Activated naive CD4-positive, alpha-beta T cell treated with anti-CD3 and anti-CD28 coated beads for 36 hours (primary cell): ENCODE data around the gene SPAG16. TPM values are rescaled to one million over a fixed set of nuclear protein-coding genes. Genes with fewer than 3 reads are reported as not detected.
"Not testable (repeated sequence)": the region's sequence is repeated elsewhere in the genome, so short reads cannot be mapped to it uniquely, and the experiment has no call there.

Experiments
- CTCF ChIA-PET: fragments of 350-600 bp; sonication (Branson Sonifier 250); formaldehyde crosslinking; loops from one replicate; lab custom pipeline; 2021; ENCODE audit warnings: antibody characterized with exemption; lab: Charles Lee
- DNase-seq: peaks from one replicate; pipeline ENCODE4 v3.0.0-alpha.2; 2020
- H3K27ac Mint-ChIP-seq: one replicate; pipeline ENCODE4 v1.8.0; 2021; ENCODE audit warnings: mild to moderate bottlenecking, mixed read lengths
- H3K27me3 Mint-ChIP-seq: one replicate; pipeline ENCODE4 v1.8.0; 2021; ENCODE audit warnings: low read depth, mixed read lengths
- H3K36me3 Mint-ChIP-seq: one replicate; pipeline ENCODE4 v1.8.0; 2021; ENCODE audit warnings: low read depth, mixed read lengths
- H3K4me1 Mint-ChIP-seq: one replicate; pipeline ENCODE4 v1.8.0; 2021; ENCODE audit warnings: low read depth, mixed read lengths
- H3K4me3 Mint-ChIP-seq: one replicate; pipeline ENCODE4 v1.8.0; 2021; ENCODE audit warnings: mild to moderate bottlenecking, moderate library complexity, mixed read lengths
- H3K9me3 Mint-ChIP-seq: one replicate; pipeline ENCODE4 v1.8.0; 2021; ENCODE audit warnings: mixed read lengths
- intact Hi-C: fragments of 100-400 bp; cut with micrococcal nuclease; formaldehyde crosslinking; loops from one replicate; pipeline ENCODE4 v1.15.1; 2023
- total RNA-seq, 2 experiments: library from RNA; stranded (reverse); gene quantifications; one replicate each; pipeline ENCODE4 v1.2.3, GENCODE V29; 2021

The SPAG16 gene
- total RNA-seq, 2 experiments from 2014 or later, result 8.4 to 8.8 TPM

GRCh38 chr2:213640738-213641425 is 356.6 kb downstream of the SPAG16 start:
- CTCF ChIA-PET, result no interaction called here
- Mint-ChIP-seq H3K4me1 (no peaks in the 10 kb centered on the region), H3K27me3 (no peaks in the 10 kb centered on the region), H3K9me3 (peaks cover 3% of the 10 kb centered on the region), H3K36me3 (no peaks in the 10 kb centered on the region), H3K4me3 (no peak overlapping the region), H3K27ac (no peak overlapping the region)
- intact Hi-C loops, result no loop called here
- DNase-seq, result no peak

DNA sequence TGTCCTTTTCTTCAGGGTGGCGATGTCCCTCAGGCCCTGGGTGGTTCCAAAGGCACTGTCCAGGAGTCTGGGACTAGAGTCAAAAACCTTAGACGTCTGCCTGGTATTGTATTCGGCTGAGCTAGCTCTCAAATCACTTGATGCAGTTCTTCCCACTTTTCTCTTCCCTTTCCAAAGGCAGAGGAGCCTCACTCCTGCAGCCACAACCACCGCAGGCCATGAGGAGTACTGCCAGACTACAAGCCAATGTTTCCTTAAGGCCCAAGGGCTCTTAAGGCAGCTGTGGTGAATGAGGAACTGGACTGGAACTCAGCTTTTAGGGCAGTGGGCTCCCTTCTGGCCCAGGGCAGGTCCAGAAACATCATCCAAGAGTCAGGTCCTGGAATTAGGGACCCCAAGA is 360.7 kb downstream of the SPAG16 start:
- intact Hi-C loops, result no loop called here
- DNase-seq, result no peak
- CTCF ChIA-PET, result no interaction called here

DNA sequence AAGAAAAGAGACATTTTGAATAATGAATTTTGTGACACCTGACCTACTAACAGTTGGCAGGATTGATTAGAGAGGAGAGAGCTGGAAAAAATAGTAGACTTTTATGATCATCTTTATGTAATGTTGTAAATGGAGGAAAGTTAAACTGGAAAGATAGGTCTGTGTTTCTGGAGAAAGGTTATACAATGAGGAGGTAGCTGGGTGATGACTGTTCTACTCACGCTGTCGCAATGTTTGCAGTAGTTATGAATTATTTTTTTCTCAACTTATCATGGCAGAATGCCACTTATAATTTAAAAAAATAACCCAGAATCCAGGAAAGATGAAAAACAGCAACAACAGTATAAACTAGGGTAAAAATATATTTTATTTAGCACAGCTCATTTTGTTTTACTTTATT is 364.9 kb downstream of the SPAG16 start:
- Mint-ChIP-seq H3K4me1 (no peaks in the 10 kb centered on the region), H3K36me3 (no peaks in the 10 kb centered on the region), H3K4me3 (no peak overlapping the region), H3K9me3 (no peaks in the 10 kb centered on the region), H3K27ac (no peak overlapping the region), H3K27me3 (no peaks in the 10 kb centered on the region)
- CTCF ChIA-PET, result no interaction called here
- DNase-seq, result no peak
- intact Hi-C loops, result no loop called here

More for the DNA sequence above, 360.7 kb downstream of the SPAG16 start:
- Mint-ChIP-seq H3K9me3 (no peaks in the 10 kb centered on the region), H3K27ac (no peak overlapping the region), H3K27me3 (no peaks in the 10 kb centered on the region), H3K36me3 (no peaks in the 10 kb centered on the region), H3K4me3 (no peak overlapping the region), H3K4me1 (no peaks in the 10 kb centered on the region)

DNA sequence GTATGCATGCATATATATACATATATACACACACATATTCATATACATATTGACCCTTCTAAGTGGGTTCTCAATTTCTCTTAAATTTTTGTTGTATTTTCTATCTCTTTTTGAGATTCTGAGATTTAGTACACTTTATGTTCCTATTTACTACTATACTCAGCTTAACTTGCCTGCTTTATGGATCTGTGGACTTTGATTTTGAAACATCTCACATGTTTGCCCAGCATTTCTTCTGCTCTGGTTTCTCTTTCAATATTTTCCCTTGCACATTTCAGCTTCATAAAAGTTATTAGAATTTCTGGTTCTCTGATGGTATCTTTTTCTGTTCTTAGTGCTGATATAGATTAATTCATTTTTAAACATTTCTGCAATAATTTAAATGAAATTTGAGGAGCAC is 380.6 kb downstream of the SPAG16 start:
- intact Hi-C loops, result no loop called here
- Mint-ChIP-seq H3K36me3 (no peaks in the 10 kb centered on the region), H3K4me1 (no peaks in the 10 kb centered on the region), H3K4me3 (no peak overlapping the region), H3K27me3 (no peaks in the 10 kb centered on the region), H3K9me3 (peaks cover 15% of the 10 kb centered on the region), H3K27ac (no peak overlapping the region)
- CTCF ChIA-PET, result no interaction called here
- no peak for DNase-seq

DNA sequence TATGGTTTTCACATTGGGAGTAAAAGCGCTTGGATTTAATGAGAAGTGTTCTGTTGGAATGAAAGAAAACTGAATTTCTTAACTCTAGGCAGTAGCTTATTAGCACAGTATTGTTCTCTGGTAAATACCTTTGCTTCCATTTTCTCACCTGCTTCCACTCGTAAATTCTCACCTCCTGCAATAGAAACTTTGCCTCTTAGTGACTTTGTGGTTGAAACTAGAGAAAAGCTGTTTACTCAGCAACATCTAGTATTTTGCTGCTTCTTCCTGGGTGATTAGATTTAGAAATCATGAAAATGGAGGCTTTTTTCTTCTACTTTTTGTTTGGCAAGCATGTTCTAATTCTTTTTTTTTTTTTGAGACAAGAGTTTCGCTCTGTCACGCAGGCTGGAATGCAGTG is 385.4 kb downstream of the SPAG16 start:
- H3K27me3 Mint-ChIP-seq, result no peaks in the 10 kb centered on the region
- CTCF ChIA-PET, result no interaction called here
- H3K9me3 Mint-ChIP-seq, result peaks cover 9% of the 10 kb centered on the region
- no peak overlapping the region for H3K27ac Mint-ChIP-seq
- H3K36me3 Mint-ChIP-seq, result no peaks in the 10 kb centered on the region
- intact Hi-C loops, result no loop called here
- DNase-seq, result no peak
- H3K4me1 Mint-ChIP-seq, result no peaks in the 10 kb centered on the region
- no peak overlapping the region for H3K4me3 Mint-ChIP-seq

DNA sequence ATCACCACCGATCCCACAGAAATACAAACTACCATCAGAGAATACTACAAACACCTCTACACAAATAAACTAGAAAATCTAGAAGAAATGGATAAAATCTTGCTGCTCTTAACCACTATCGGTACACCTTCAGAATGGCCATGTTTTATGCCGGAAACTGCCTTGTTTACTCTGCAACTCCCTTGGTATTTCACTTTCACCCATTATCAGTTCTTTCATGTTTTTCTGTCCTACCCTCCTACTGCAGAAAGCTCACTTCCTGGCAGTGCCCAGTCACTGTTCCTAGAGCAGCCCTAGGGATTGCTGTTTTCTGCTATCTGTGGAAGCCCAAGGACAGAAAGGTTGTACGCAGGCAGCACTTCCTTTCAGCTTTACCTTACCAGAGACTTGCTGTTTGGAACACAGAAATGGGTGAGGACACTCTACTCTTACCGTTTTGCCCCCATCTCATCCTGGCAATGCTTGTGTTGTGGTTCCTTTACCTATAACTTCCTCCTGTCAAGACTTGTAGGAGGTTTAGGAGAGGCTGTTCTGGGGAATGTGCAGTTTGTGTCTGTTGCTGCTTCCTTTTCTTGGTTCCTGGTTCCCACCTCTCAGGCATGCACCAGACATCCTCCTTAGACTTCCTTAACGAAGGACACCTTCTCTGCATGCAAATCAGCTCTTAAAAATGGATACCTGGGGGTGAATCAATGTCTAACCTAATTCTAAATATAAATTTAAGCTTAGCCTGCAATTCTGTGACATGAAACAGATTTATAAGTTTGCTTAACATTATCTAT is 394.4 kb downstream of the SPAG16 start:
- Mint-ChIP-seq H3K4me1 (no peaks in the 10 kb centered on the region), H3K36me3 (no peaks in the 10 kb centered on the region), H3K27me3 (no peaks in the 10 kb centered on the region), H3K4me3 (no peak overlapping the region), H3K9me3 (peaks cover 3% of the 10 kb centered on the region), H3K27ac (no peak overlapping the region)
- CTCF ChIA-PET, result no interaction called here
- intact Hi-C loops, result no loop called here
- no peak for DNase-seq

GRCh38 chr2:213679894-213680293 is 395.6 kb downstream of the SPAG16 start:
- H3K27ac Mint-ChIP-seq, result no peak overlapping the region
- no peak overlapping the region for H3K4me3 Mint-ChIP-seq
- DNase-seq, result no peak
- no peaks in the 10 kb centered on the region for H3K36me3 Mint-ChIP-seq
- no peaks in the 10 kb centered on the region for H3K4me1 Mint-ChIP-seq
- CTCF ChIA-PET, result no interaction called here
- H3K9me3 Mint-ChIP-seq, result peaks cover 3% of the 10 kb centered on the region
- intact Hi-C loops, result no loop called here
- H3K27me3 Mint-ChIP-seq, result no peaks in the 10 kb centered on the region

DNA sequence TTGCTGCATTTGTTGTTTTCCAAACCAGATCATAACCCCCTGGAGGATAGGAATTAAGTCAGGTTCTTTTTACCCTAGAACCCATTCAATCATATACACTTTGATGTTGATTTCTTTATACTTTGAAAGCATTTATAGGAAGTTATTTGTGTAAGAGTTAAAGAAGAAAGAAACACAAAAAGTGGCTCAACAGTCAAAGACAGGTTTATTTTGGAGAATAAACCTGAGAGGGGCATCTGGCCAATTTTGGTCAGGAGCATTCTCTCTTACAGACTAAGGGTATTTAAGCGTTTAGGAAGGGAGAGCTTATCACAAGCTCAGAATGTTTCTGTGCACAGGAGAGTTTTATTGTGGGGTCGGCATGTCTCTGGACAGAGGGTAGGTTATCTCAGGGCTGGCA is 398.0 kb downstream of the SPAG16 start:
- no peaks in the 10 kb centered on the region for H3K36me3 Mint-ChIP-seq
- no peak overlapping the region for H3K4me3 Mint-ChIP-seq
- H3K27ac Mint-ChIP-seq, result no peak overlapping the region
- CTCF ChIA-PET, result no interaction called here
- no peak for DNase-seq
- H3K9me3 Mint-ChIP-seq, result peaks cover 2% of the 10 kb centered on the region
- no peaks in the 10 kb centered on the region for H3K4me1 Mint-ChIP-seq
- intact Hi-C loops, result no loop called here
- no peaks in the 10 kb centered on the region for H3K27me3 Mint-ChIP-seq

DNA sequence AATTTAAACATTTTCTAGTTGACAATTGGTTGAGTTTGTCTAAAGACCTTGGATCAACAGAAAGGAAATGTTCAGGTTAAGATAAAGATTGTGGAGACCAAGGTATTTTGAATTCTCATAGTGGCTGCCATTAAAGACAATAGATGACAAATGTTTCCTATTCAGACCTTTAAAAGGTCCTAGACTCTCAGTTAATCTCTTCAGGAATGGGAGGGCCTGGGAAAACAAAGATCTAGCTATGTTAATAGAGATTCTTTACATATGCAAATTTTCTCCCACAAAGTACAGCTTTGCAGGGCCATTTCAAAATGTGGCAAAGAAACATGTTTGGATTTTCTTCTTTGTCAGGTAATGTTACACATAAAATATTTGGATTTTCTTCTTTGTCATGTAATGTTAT is 403.9 kb downstream of the SPAG16 start:
- Mint-ChIP-seq H3K4me1 (no peaks in the 10 kb centered on the region), H3K36me3 (no peaks in the 10 kb centered on the region), H3K27me3 (no peaks in the 10 kb centered on the region), H3K9me3 (no peaks in the 10 kb centered on the region), H3K27ac (no peak overlapping the region), H3K4me3 (no peak overlapping the region)
- DNase-seq, result no peak
- intact Hi-C loops, result no loop called here
- CTCF ChIA-PET, result no interaction called here

GRCh38 chr2:213688825-213689224 is 404.6 kb downstream of the SPAG16 start:
- H3K9me3 Mint-ChIP-seq, H3K27ac Mint-ChIP-seq, H3K4me3 Mint-ChIP-seq, H3K27me3 Mint-ChIP-seq, H3K4me1 Mint-ChIP-seq, intact Hi-C loops, H3K36me3 Mint-ChIP-seq, DNase-seq, CTCF ChIA-PET: not testable (repeated sequence)

DNA sequence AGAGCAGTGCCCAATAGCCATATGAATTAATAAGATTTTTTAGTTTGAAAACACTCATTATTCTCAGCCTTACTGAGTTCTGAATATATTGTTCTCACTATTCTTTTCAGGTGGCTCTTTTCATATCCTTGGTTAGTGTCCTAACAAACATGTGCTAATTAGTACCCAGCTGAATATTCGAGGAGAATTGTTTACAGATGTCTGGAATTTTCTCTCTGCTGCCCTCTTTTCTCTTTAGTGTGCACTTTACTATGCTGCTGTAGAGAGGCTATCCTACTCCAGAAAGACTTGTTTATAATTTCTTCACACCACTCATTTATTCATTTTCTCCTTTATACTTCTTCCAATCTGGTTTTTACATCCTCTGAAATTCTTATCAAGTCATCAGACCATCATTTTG is 405.3 kb downstream of the SPAG16 start:
- Mint-ChIP-seq H3K9me3 (no peaks in the 10 kb centered on the region), H3K36me3 (no peaks in the 10 kb centered on the region), H3K4me1 (no peaks in the 10 kb centered on the region), H3K4me3 (no peak overlapping the region), H3K27me3 (no peaks in the 10 kb centered on the region), H3K27ac (no peak overlapping the region)
- intact Hi-C loops, result no loop called here
- CTCF ChIA-PET, result no interaction called here
- no peak for DNase-seq

GRCh38 chr2:213691351-213691750 is 407.1 kb downstream of the SPAG16 start:
- no peaks in the 10 kb centered on the region for H3K27me3 Mint-ChIP-seq
- CTCF ChIA-PET, result no interaction called here
- H3K9me3 Mint-ChIP-seq, result no peaks in the 10 kb centered on the region
- no peaks in the 10 kb centered on the region for H3K4me1 Mint-ChIP-seq
- intact Hi-C loops, result no loop called here
- no peak overlapping the region for H3K4me3 Mint-ChIP-seq
- DNase-seq, result no peak
- H3K36me3 Mint-ChIP-seq, result no peaks in the 10 kb centered on the region
- H3K27ac Mint-ChIP-seq, result no peak overlapping the region

DNA sequence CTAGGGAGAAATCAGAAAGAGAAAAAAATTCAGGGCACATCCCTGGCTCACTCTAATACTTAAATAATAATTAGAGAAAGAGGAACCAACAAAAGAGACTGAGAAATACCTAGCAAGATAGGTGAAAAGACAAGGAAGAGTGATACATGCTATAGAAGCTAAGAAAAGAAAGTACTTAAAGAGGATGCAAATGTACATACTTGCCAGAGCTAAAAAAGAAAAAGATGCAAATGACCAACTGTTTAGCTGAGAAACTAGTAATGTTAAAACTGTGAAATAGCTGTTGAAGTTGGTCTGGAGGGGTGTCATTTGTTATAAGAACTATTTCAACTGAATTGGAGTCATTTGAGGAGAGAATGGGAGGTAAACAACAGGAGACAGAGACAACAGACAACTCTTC is 412.2 kb downstream of the SPAG16 start:
- Mint-ChIP-seq H3K27me3 (no peaks in the 10 kb centered on the region), H3K4me3 (no peak overlapping the region), H3K4me1 (no peaks in the 10 kb centered on the region), H3K9me3 (no peaks in the 10 kb centered on the region), H3K27ac (no peak overlapping the region), H3K36me3 (no peaks in the 10 kb centered on the region)
- intact Hi-C loops, result no loop called here
- no peak for DNase-seq
- CTCF ChIA-PET, result no interaction called here
